Activated naive CD4-positive, alpha-beta T cell treated with anti-CD3 and anti-CD28 coated beads for 36 hours (primary cell): ENCODE results near the gene TBX10. TPM values are rescaled to one million over a fixed set of nuclear protein-coding genes. Genes with fewer than 3 reads are reported as not detected.
"Not testable (repeated sequence)": the region's sequence is repeated elsewhere in the genome, so short reads cannot be mapped to it uniquely, and the experiment has no call there.

Source experiments
- CTCF ChIA-PET: fragments of 350-600 bp; sonication (Branson Sonifier 250); formaldehyde crosslinking; loops from one replicate; lab custom pipeline; 2021; ENCODE audit warnings: antibody characterized with exemption; lab: Charles Lee
- DNase-seq: peaks from one replicate; pipeline ENCODE4 v3.0.0-alpha.2; 2020
- H3K27ac Mint-ChIP-seq: one replicate; pipeline ENCODE4 v1.8.0; 2021; ENCODE audit warnings: mild to moderate bottlenecking, mixed read lengths
- H3K27me3 Mint-ChIP-seq: one replicate; pipeline ENCODE4 v1.8.0; 2021; ENCODE audit warnings: low read depth, mixed read lengths
- H3K36me3 Mint-ChIP-seq: one replicate; pipeline ENCODE4 v1.8.0; 2021; ENCODE audit warnings: low read depth, mixed read lengths
- H3K4me1 Mint-ChIP-seq: one replicate; pipeline ENCODE4 v1.8.0; 2021; ENCODE audit warnings: low read depth, mixed read lengths
- H3K4me3 Mint-ChIP-seq: one replicate; pipeline ENCODE4 v1.8.0; 2021; ENCODE audit warnings: mild to moderate bottlenecking, moderate library complexity, mixed read lengths
- H3K9me3 Mint-ChIP-seq: one replicate; pipeline ENCODE4 v1.8.0; 2021; ENCODE audit warnings: mixed read lengths
- intact Hi-C: fragments of 100-400 bp; cut with micrococcal nuclease; formaldehyde crosslinking; loops from one replicate; pipeline ENCODE4 v1.15.1; 2023
- total RNA-seq, 2 experiments: library from RNA; stranded (reverse); gene quantifications; one replicate each; pipeline ENCODE4 v1.2.3, GENCODE V29; 2021

The TBX10 gene
- total RNA-seq, 2 experiments from 2014 or later: not detected

DNA sequence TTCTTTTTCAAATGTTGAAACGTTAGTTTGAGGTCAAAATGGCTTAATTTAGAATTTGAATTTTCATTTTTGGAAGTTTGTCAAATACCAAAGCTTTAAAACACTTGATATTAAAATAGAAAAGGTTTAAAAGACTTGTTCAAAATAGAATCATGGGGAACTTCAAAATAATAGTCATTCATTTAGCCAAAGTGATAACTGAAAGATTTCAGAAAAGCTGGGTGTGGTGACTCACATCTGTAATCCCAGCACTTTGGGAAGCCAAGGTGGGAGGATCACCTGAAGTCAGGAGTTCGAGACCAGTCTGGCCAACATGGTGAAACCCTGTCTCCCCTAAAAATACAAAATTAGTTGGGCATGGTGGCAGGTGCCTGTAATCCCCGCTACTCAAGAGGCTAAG lies 45.1 kb downstream of the TBX10 start:
- no peak overlapping the region for H3K4me3 Mint-ChIP-seq
- no peak for DNase-seq
- CTCF ChIA-PET: no interaction called here
- H3K27ac Mint-ChIP-seq: no peak overlapping the region
- H3K9me3 Mint-ChIP-seq: peaks cover 3% of the 10 kb centered on the region
- no peaks in the 10 kb centered on the region for H3K27me3 Mint-ChIP-seq
- intact Hi-C loops: no loop called here
- H3K4me1 Mint-ChIP-seq: no peaks in the 10 kb centered on the region
- no peaks in the 10 kb centered on the region for H3K36me3 Mint-ChIP-seq

- intact Hi-C loops: no loop called here
- CTCF ChIA-PET: interaction anchor here (0.7 kb wide), 1 partner anchor 21 kb away, joined by 3 read pairs; no protein-coding TSS in a partner anchor
- Mint-ChIP-seq H3K27me3 (no peaks in the 10 kb centered on the region), H3K4me3 (no peak overlapping the region), H3K4me1 (no peaks in the 10 kb centered on the region), H3K36me3 (no peaks in the 10 kb centered on the region), H3K9me3 (peaks cover 3% of the 10 kb centered on the region), H3K27ac (no peak overlapping the region)
- DNase-seq: no peak
These were observed 46.0 kb downstream of the TBX10 start for GRCh38 chr11:67593565-67593905.

DNA sequence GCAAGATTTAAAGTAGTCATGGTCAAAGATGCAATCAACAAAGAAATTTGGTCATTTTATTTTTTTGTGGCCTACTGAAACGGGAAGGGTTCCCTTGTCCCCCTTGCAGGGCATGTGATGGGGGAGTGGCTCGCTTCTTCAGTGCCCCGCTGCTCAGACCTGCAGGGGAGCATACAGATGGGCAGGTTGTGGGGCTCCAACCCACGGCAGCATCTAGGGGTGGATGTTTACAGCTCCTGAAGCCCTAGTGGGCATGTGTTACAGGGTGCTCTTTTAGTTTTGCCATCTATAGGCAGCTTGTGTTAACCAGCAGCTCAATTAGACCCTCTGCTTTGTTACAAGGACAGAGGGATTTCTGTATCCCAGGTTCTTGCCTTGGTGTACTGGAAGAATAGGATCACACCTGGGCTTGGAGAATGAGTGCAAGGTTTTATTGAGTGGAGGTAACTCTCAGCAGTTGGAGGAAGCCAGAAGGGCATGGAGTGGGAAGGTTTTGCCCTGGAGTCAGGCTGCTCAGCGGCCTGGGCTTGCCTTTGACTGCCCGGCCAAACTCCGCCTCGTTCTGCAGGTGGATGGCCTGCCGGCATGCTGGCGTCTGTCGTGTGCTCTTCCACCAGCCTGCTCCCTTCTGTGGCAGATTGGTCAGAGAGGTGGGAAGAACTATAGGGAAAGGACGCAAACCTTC lies 46.5 kb downstream of the TBX10 start:
- Mint-ChIP-seq H3K9me3 (peaks cover 3% of the 10 kb centered on the region), H3K27me3 (no peaks in the 10 kb centered on the region), H3K27ac (no peak overlapping the region), H3K4me1 (no peaks in the 10 kb centered on the region), H3K4me3 (no peak overlapping the region), H3K36me3 (no peaks in the 10 kb centered on the region)
- intact Hi-C loops: no loop called here
- CTCF ChIA-PET: interaction anchor here (0.7 to 2.0 kb wide), 4 partner anchors 10 to 22 kb away, joined by 3 to 10 read pairs (median 4); no protein-coding TSS in a partner anchor
- DNase-seq: no peak

DNA sequence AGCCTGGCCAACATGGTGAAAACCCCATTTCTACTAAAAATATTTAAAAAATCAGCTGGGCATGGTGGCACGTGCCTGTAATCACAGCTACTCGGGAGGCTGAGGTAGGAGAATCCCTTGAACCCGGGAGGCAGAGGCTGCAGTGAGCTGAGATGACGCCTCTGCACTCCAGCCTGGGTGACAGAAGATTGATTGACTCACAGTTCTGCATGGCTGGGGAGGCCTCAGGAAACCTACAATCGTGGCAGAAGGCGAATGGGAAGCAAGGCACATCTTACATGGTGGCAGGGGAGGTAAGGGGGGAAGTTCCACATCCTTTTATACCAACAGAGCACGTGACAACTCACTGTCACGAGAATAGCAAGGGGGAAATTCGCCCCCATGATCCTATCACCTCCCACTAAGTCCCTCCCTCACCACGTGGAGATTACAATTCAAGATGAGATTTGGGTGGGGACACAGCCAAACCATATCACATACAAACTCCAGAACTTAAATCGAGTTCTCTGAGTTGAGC lies 50.6 kb downstream of the TBX10 start:
- H3K27ac Mint-ChIP-seq, H3K9me3 Mint-ChIP-seq, CTCF ChIA-PET, intact Hi-C loops, DNase-seq, H3K4me3 Mint-ChIP-seq, H3K27me3 Mint-ChIP-seq: not testable (repeated sequence)
- Mint-ChIP-seq H3K4me1 (peaks cover 23% of the 10 kb centered on the region), H3K36me3 (peaks cover 26% of the 10 kb centered on the region)

- DNase-seq: no peak
- intact Hi-C loops: no loop called here
- CTCF ChIA-PET: no interaction called here
- Mint-ChIP-seq H3K4me1 (peaks cover 24% of the 10 kb centered on the region), H3K36me3 (peaks cover 26% of the 10 kb centered on the region), H3K4me3 (no peak overlapping the region), H3K27me3 (no peaks in the 10 kb centered on the region), H3K9me3 (peaks cover 6% of the 10 kb centered on the region), H3K27ac (no peak overlapping the region)
These were observed 51.4 kb downstream of the TBX10 start for GRCh38 chr11:67588136-67588503.

- intact Hi-C loops: no loop called here
- Mint-ChIP-seq H3K4me1 (peaks cover 35% of the 10 kb centered on the region), H3K27me3 (no peaks in the 10 kb centered on the region), H3K27ac (no peak overlapping the region), H3K36me3 (peaks cover 26% of the 10 kb centered on the region), H3K9me3 (peaks cover 6% of the 10 kb centered on the region), H3K4me3 (no peak overlapping the region)
- CTCF ChIA-PET: interaction anchor here (0.6 to 0.7 kb wide), 2 partner anchors 332 to 340 kb away, joined by 3 read pairs; no protein-coding TSS in a partner anchor
- DNase-seq: no peak
These were observed 52.9 kb downstream of the TBX10 start for GRCh38 chr11:67586568-67587250.

GRCh38 chr11:67585911-67586310 lies 53.7 kb downstream of the TBX10 start:
- CTCF ChIA-PET: interaction anchor here (0.7 kb wide), 1 partner anchor 331 kb away, joined by 3 read pairs; no protein-coding TSS in a partner anchor
- intact Hi-C loops: no loop called here

GRCh38 chr11:67584881-67585873 lies 54.4 kb downstream of the TBX10 start:
- intact Hi-C loops: loop anchor here (5.0 kb wide), 2 partner anchors 72 to 233 kb away; partner anchors contain the start of gene POLD4

More at GRCh38 chr11:67585911-67586310, 53.7 kb downstream of the TBX10 start:
- Mint-ChIP-seq H3K9me3 (peaks cover 6% of the 10 kb centered on the region), H3K27me3 (no peaks in the 10 kb centered on the region), H3K4me3 (no peak overlapping the region), H3K4me1 (peaks cover 35% of the 10 kb centered on the region), H3K27ac (peak overlapping the region; percentile 55), H3K36me3 (peaks cover 26% of the 10 kb centered on the region)
- no peak for DNase-seq

GRCh38 chr11:67584205-67584880 lies 55.2 kb downstream of the TBX10 start:
- Mint-ChIP-seq H3K9me3 (peaks cover 6% of the 10 kb centered on the region), H3K27ac (peak overlapping the region; percentile 72), H3K27me3 (peaks cover 1% of the 10 kb centered on the region), H3K36me3 (peaks cover 26% of the 10 kb centered on the region), H3K4me3 (peak overlapping the region; percentile 79), H3K4me1 (peaks cover 43% of the 10 kb centered on the region)
- intact Hi-C loops: loop anchor here (5.0 kb wide), 2 partner anchors 73 to 232 kb away; partner anchors contain the start of gene POLD4
- CTCF ChIA-PET: interaction anchor here (0.7 to 2.4 kb wide), 4 partner anchors 29 to 231 kb away, joined by 3 to 8 read pairs (median 3); partner anchors contain the start of gene POLD4
- DNase-seq: peak; percentile 58

More at GRCh38 chr11:67584881-67585873, 54.4 kb downstream of the TBX10 start:
- peak overlapping the region; percentile 55 for H3K27ac Mint-ChIP-seq
- peak overlapping the region; percentile 79 for H3K4me3 Mint-ChIP-seq
- no peaks in the 10 kb centered on the region for H3K27me3 Mint-ChIP-seq
- CTCF ChIA-PET: interaction anchor here (0.7 to 2.4 kb wide), 3 partner anchors 28 to 229 kb away, joined by 3 to 8 read pairs (median 3); no protein-coding TSS in a partner anchor
- H3K4me1 Mint-ChIP-seq: peaks cover 35% of the 10 kb centered on the region
- DNase-seq: no peak
- H3K36me3 Mint-ChIP-seq: peaks cover 26% of the 10 kb centered on the region
- H3K9me3 Mint-ChIP-seq: peaks cover 6% of the 10 kb centered on the region

- Mint-ChIP-seq H3K9me3 (peaks cover 6% of the 10 kb centered on the region), H3K27ac (peak within 1 kb of the TSS; percentile 85), H3K36me3 (peaks cover 26% of the 10 kb centered on the region), H3K27me3 (peaks cover 3% of the 10 kb centered on the region), H3K4me3 (peak within 1 kb of the TSS; percentile 94), H3K4me1 (peaks cover 47% of the 10 kb centered on the region)
- DNase-seq: peak; percentile 81
- intact Hi-C loops: loop anchor here (1.0 to 5.0 kb wide), 5 partner anchors 23 to 231 kb away; partner anchors contain the start of genes CDK2AP2, NDUFV1 and POLD4
- CTCF ChIA-PET: interaction anchor here (0.8 to 2.4 kb wide), 8 partner anchors 9 to 231 kb away, joined by 3 to 8 read pairs (median 4); partner anchors contain the start of gene POLD4
These were observed 56.0 kb downstream of the TBX10 start, which contains the start of gene GSTP1 for GRCh38 chr11:67583247-67584204. Gene GSTP1 (plus strand): TSS chr11:67583812. CDS start chr11:67583844, 32 bp downstream.
